Measurements from ENCODE around the gene MPP3.

DNA sequence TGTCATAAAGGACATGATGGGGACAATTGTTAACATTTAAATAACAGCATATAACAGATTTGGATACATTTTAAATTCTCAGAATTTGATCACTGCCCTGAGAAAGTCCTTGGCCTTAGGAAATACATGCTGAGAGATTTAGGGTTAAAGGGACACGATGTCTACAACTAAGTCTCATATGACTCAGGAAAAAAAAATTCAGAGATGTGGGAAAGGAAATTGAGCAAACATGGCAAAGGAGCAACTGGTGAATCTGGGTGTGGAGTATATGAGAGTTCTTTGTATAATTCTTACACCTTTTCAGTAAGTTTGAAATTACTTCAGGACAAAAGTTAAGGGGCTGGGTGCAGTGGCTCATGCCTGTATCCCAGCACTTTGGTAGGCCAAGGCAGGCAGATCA, 18.2 kb downstream of the MPP3 start:
- TF ChIP-seq EZH2 (IDR thresholded peaks at IDR 0.05; ENCODE audit: borderline replicate concordance, low read depth, low read length, poor library complexity, severe bottlenecking): no peak
- TF ChIP-seq, protein P1, sequence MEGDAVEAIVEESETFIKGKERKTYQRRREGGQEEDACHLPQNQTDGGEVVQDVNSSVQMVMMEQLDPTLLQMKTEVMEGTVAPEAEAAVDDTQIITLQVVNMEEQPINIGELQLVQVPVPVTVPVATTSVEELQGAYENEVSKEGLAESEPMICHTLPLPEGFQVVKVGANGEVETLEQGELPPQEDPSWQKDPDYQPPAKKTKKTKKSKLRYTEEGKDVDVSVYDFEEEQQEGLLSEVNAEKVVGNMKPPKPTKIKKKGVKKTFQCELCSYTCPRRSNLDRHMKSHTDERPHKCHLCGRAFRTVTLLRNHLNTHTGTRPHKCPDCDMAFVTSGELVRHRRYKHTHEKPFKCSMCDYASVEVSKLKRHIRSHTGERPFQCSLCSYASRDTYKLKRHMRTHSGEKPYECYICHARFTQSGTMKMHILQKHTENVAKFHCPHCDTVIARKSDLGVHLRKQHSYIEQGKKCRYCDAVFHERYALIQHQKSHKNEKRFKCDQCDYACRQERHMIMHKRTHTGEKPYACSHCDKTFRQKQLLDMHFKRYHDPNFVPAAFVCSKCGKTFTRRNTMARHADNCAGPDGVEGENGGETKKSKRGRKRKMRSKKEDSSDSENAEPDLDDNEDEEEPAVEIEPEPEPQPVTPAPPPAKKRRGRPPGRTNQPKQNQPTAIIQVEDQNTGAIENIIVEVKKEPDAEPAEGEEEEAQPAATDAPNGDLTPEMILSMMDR (conservative IDR thresholded peaks at IDR 0.05; ENCODE audit: low read depth, low read length): no peak

All from A673 (cell line).